ENCODE measurements around the gene GPR108. TPM values are rescaled to one million over a fixed set of nuclear protein-coding genes. Genes with fewer than 3 reads are reported as not detected.
A peak's percentile ranks its signal among the peaks of the same experiment; 100 is the strongest.

The GPR108 gene
- polyA plus RNA-seq, 1 donor (not counting 4 experiments of a cell fraction or from before 2014, with no cell fraction given), result 57.7 TPM

- H3K27ac ChIP-seq (ENCODE audit: control insufficient read depth, insufficient read depth, low read length), result no peak overlapping the region
Observed at GRCh38 chr19:6680141-6680540, 57.2 kb downstream of the GPR108 start.

More at GRCh38 chr19:6680141-6680540, 57.2 kb downstream of the GPR108 start:
- TF ChIP-seq EZH2 (IDR thresholded peaks at IDR 0.05; ENCODE audit: low read length) (no peak), CTCF (optimal IDR thresholded peaks at IDR 0.05 in 1 of 3, IDR thresholded peaks at IDR 0.05 in 1 of 3, conservative IDR thresholded peaks at IDR 0.05 in 1 of 3; ENCODE audit: extremely low read depth in 1 of 3, insufficient read depth in 2 of 3, low read length in 3 of 3) (no peak)
- no peaks in the 10 kb centered on the region for H4K20me1 ChIP-seq (ENCODE audit: control insufficient read depth, extremely low read depth, insufficient read depth, low read length)
- FAIRE-seq, result peak; percentile 63
- no peak for DNase-seq (ENCODE audit: low read depth, low spot score)
- no peaks in the 10 kb centered on the region for H3K27me3 ChIP-seq (ENCODE audit: control insufficient read depth, extremely low read depth, insufficient read depth, low read length)
- H3K9me1 ChIP-seq (ENCODE audit: control insufficient read depth, extremely low read depth, insufficient read depth, low read length), result no peaks in the 10 kb centered on the region
- H3K36me3 ChIP-seq (ENCODE audit: control insufficient read depth in 2 of 2, extremely low read depth in 1 of 2, insufficient read depth in 2 of 2, low read length in 2 of 2), result no peaks in the 10 kb centered on the region
- H3K9ac ChIP-seq (ENCODE audit: control insufficient read depth, extremely low read depth, insufficient read depth, low read length), result no peak overlapping the region
- H3K4me1 ChIP-seq (ENCODE audit: control insufficient read depth, extremely low read depth, insufficient read depth, low read length), result peaks cover under 1% of the 10 kb centered on the region
- H3K4me3 ChIP-seq (ENCODE audit: control insufficient read depth in 2 of 3, extremely low read depth in 1 of 3, insufficient read depth in 2 of 3, low read depth in 1 of 3, low read length in 3 of 3), result no peak overlapping the region
- H2AFZ ChIP-seq (ENCODE audit: control insufficient read depth, low read length), result no peak overlapping the region
- H3K79me2 ChIP-seq (ENCODE audit: control insufficient read depth, insufficient read depth, low read length), result no peaks in the 10 kb centered on the region
- H3K9me3 ChIP-seq (ENCODE audit: control insufficient read depth, low read depth, low read length), result no peaks in the 10 kb centered on the region
- dilution Hi-C loops (cut with MboI; ENCODE audit: extremely low pct_ligation_motif_present, low sequenced_read_pairs), result no loop called here
- H3K4me2 ChIP-seq (ENCODE audit: control insufficient read depth, extremely low read depth, insufficient read depth, low read depth, low read length), result no peak overlapping the region

Other genes with a start within 250 kb of the GPR108 start
- not detected in 3 replicates for gene TUBB4A, start 235.3 kb downstream of the GPR108 start, polyA plus RNA-seq
- gene TNFSF9, start 206.6 kb downstream of the GPR108 start, polyA plus RNA-seq, result 11.1 to 12.8 TPM (median 12.3 TPM) in 3 replicates
- 0.22 to 0.53 TPM (median 0.30 TPM) in 3 replicates for gene CD70, start 146.4 kb downstream of the GPR108 start, polyA plus RNA-seq
- gene TNFSF14, start 67.4 kb downstream of the GPR108 start, polyA plus RNA-seq, result 0.01 TPM in 1 of 3 replicates, not detected in the others
- 10.7 to 85.7 TPM (median 14.8 TPM) in 3 replicates for gene C3, start 16.9 kb downstream of the GPR108 start, polyA plus RNA-seq
- 34.8 to 43.8 TPM (median 36.2 TPM) in 3 replicates for gene TRIP10, start 2.1 kb upstream of the GPR108 start, polyA plus RNA-seq
- 24.9 to 28.9 TPM (median 28.2 TPM) in 3 replicates for gene SH2D3A, start 29.9 kb upstream of the GPR108 start, polyA plus RNA-seq
- 0.42 to 0.61 TPM (median 0.50 TPM) in 3 replicates for gene VAV1, start 35.1 kb upstream of the GPR108 start, polyA plus RNA-seq
- gene ADGRE1, start 150.0 kb upstream of the GPR108 start, polyA plus RNA-seq, result 0.04 TPM in 1 of 3 replicates, not detected in the others

Measured in keratinocyte (primary cell).